C4-2B (cell line): Measurements from ENCODE around the gene IQGAP3.

Source experiments
- ZFX ChIP-seq: fragments of 450-650 bp; IDR thresholded peaks from 2 replicates; pipeline ENCODE4 v1.6.1; 2017
- TF ChIP-seq, protein P1 (sequence below): fragments of 450-650 bp; conservative IDR thresholded peaks from 2 replicates; pipeline ENCODE4 v1.5.1; 2017; ENCODE audit warnings: mild to moderate bottlenecking

DNA sequence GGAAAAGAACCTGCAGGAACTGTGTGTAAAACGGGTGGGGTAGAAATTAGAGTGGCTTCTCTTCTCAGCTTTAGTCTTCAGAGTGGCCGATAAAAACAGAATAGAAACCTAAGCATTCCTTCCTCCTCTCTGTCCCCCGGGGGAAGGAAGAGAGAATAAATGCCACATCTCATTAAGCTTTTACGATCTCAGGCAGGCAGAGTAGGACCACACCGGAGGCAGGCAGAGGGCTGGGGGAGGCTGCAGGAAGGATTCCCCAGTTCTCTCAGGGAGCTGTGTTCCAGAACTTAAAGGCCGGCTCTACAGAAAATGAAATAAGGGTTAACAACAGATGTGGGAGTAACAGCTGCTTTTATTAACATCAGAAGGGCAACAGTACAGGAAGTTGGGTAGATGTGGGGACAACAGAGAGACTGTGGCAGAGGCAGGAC, 47.3 kb downstream of the IQGAP3 start:
- TF ChIP-seq, protein P1, sequence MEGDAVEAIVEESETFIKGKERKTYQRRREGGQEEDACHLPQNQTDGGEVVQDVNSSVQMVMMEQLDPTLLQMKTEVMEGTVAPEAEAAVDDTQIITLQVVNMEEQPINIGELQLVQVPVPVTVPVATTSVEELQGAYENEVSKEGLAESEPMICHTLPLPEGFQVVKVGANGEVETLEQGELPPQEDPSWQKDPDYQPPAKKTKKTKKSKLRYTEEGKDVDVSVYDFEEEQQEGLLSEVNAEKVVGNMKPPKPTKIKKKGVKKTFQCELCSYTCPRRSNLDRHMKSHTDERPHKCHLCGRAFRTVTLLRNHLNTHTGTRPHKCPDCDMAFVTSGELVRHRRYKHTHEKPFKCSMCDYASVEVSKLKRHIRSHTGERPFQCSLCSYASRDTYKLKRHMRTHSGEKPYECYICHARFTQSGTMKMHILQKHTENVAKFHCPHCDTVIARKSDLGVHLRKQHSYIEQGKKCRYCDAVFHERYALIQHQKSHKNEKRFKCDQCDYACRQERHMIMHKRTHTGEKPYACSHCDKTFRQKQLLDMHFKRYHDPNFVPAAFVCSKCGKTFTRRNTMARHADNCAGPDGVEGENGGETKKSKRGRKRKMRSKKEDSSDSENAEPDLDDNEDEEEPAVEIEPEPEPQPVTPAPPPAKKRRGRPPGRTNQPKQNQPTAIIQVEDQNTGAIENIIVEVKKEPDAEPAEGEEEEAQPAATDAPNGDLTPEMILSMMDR = no peak
- TF ChIP-seq ZFX = no peak
